ENCODE measurements around the gene GOLT1B. TPM values are rescaled to one million over a fixed set of nuclear protein-coding genes. Genes with fewer than 3 reads are reported as not detected.

GOLT1B gene
- total RNA-seq, 3 donors from 2014 or later = 24.9 to 32.6 (median 30.9) TPM

DNA sequence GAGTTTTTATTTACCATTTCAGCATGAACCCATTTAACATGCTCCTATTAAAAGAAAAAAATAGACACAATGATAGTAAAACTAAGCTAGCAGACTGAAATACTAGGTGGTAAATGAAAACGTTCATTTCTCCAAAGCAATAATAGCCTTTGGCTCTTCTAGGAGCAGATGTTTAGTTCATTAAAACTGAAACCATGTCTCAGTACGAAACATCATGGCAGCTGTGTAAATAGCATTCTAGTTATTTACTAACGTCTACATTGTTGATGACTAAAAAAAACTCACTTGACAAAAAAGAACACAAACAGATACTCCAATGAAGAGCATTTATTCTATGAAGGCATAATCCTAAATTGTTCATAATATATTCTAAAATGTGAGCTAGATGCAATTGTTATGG, 18.1 kb upstream of the GOLT1B start:
- no peak for DNase-seq (ENCODE audit: low spot score in 2 of 2)
- Histone ChIP-seq H3K27me3 (no peaks in the 10 kb centered on the region), H3K9me3 (no peaks in the 10 kb centered on the region), H3K4me1 (no peaks in the 10 kb centered on the region), H3K4me3 (no peak overlapping the region), H3K36me3 (no peaks in the 10 kb centered on the region), H3K27ac (no peak overlapping the region)
- intact Hi-C loops (cut with DNase I; ENCODE audit: low total_unique reads) = no loop called here
- TF ChIP-seq POLR2A (IDR thresholded peaks at IDR 0.05) (no peak), POLR2AphosphoS5 (IDR thresholded peaks at IDR 0.05) (no peak)
- TF ChIP-seq, protein P1, sequence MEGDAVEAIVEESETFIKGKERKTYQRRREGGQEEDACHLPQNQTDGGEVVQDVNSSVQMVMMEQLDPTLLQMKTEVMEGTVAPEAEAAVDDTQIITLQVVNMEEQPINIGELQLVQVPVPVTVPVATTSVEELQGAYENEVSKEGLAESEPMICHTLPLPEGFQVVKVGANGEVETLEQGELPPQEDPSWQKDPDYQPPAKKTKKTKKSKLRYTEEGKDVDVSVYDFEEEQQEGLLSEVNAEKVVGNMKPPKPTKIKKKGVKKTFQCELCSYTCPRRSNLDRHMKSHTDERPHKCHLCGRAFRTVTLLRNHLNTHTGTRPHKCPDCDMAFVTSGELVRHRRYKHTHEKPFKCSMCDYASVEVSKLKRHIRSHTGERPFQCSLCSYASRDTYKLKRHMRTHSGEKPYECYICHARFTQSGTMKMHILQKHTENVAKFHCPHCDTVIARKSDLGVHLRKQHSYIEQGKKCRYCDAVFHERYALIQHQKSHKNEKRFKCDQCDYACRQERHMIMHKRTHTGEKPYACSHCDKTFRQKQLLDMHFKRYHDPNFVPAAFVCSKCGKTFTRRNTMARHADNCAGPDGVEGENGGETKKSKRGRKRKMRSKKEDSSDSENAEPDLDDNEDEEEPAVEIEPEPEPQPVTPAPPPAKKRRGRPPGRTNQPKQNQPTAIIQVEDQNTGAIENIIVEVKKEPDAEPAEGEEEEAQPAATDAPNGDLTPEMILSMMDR (IDR thresholded peaks at IDR 0.05) = no peak

DNA sequence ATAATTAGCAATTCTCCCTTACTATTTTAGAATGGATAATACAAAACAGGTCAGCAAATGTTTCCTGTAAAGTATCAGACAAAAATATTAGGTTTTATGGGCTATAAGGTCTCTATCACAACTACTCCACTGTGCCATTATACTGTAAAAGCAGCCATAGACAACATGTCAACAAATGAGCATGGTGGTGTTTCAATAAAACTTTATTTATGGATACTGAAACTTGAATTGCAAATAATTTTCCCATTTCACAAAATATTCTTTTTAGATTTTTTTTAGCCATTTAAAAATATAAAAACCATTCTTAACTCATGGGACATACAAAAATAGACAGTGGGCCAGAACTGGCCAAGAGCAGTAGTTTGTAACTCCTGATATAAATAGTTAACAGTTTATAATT, 15.6 kb upstream of the GOLT1B start:
- Histone ChIP-seq H3K4me1 (no peaks in the 10 kb centered on the region), H3K9me3 (no peaks in the 10 kb centered on the region), H3K36me3 (no peaks in the 10 kb centered on the region), H3K4me3 (no peak overlapping the region), H3K27me3 (no peaks in the 10 kb centered on the region), H3K27ac (no peak overlapping the region)
- no peak for DNase-seq (ENCODE audit: low spot score in 2 of 2)
- TF ChIP-seq POLR2AphosphoS5 (IDR thresholded peaks at IDR 0.05) (no peak), POLR2A (IDR thresholded peaks at IDR 0.05) (no peak)
- TF ChIP-seq, protein P1 (IDR thresholded peaks at IDR 0.05) = no peak
- intact Hi-C loops (cut with DNase I; ENCODE audit: low total_unique reads) = no loop called here

DNA sequence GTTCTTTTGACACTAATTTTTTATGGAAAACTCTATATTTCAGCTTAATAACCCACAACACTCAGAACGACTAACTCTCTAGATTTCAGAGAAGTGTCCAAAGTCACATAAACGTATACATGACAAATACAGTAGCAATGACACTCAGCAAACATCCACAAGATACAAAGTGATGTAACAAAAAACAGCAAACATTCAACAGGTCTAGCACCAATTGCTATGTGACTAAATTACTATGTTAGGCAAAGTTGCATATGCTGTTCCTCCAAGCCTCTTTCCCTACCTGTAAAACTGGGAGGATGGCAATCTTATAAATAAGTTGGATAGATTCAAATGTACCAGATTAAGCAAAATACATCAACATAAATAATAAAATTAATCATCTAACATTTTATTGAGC, 1.8 kb upstream of the GOLT1B start:
- no peaks in the 10 kb centered on the region for H3K9me3 ChIP-seq
- no peak overlapping the region for H3K27ac ChIP-seq
- TF ChIP-seq, protein P1 (IDR thresholded peaks at IDR 0.05) = no peak
- no peak for TF ChIP-seq POLR2AphosphoS5 (IDR thresholded peaks at IDR 0.05)
- H3K27me3 ChIP-seq = no peaks in the 10 kb centered on the region
- no peaks in the 10 kb centered on the region for H3K36me3 ChIP-seq
- no peak overlapping the region for H3K4me3 ChIP-seq
- H3K4me1 ChIP-seq = peaks cover 0 to 9% of the 10 kb centered on the region in 2 donors
- DNase-seq (ENCODE audit: low spot score in 2 of 2) = no peak
- intact Hi-C loops (cut with DNase I; ENCODE audit: low total_unique reads) = no loop called here

DNA sequence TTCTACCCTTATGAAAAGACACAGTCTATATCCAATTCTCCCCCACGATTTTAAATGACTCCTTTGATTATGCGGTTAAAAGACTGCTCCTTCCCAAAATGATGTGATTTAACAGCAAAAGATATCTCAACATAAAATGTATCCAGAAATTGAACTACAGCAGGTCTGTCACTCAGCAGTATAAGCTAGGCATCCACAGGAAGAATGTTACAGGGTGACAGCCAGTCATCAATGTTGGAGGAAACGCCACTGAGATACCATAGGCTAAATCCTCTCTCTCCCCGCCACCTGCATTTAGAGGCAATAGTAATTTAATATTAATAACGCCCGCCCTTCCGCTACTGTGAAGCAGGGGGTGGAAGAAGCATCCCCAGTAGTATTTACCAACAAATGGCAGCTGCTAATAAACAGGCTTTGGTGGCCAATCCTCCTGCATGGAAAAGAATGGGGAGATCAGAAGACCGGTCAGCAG, 767 bp upstream of the GOLT1B start:
- H3K4me1 ChIP-seq = peaks cover 0 to 9% of the 10 kb centered on the region in 2 donors
- TF ChIP-seq POLR2A (IDR thresholded peaks at IDR 0.05) (no peak), POLR2AphosphoS5 (IDR thresholded peaks at IDR 0.05) (no peak)
- TF ChIP-seq, protein P1 (IDR thresholded peaks at IDR 0.05) = no peak
- no peak for DNase-seq (ENCODE audit: low spot score in 2 of 2)
- H3K4me3 ChIP-seq = peak overlapping the region; percentile 91 to 94 (median 93)
- no peaks in the 10 kb centered on the region for H3K27me3 ChIP-seq
- H3K36me3 ChIP-seq = no peaks in the 10 kb centered on the region
- peak overlapping the region; percentile 87 to 92 for H3K27ac ChIP-seq
- H3K9me3 ChIP-seq = no peaks in the 10 kb centered on the region
- intact Hi-C loops (cut with DNase I; ENCODE audit: low total_unique reads) = no loop called here

DNA sequence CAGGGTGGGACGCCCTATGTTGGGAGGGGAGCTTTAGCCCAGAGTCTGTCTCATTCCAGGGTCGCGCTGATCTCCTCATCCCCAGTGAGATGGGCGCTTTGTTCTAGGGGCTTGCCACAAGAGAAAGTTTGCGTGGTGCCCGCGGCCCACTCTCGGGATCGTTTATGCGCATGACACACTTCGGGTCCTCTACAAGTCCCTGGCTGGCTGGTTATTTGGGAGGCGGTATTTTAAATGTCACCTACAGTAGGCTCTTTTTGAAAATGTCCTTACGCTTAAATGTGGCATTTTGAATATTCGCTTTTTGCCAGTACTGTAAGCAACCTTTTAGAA, 541 bp downstream of the GOLT1B start:
- peak in 1 of 2 donors; percentile 19 for DNase-seq (ENCODE audit: low spot score in 2 of 2)
- Histone ChIP-seq H3K4me3 (peak overlapping the region; percentile 91 to 94 (median 93)), H3K9me3 (no peaks in the 10 kb centered on the region), H3K4me1 (peaks cover 0 to 9% of the 10 kb centered on the region in 2 donors), H3K27ac (peak overlapping the region; percentile 87 to 92), H3K36me3 (no peaks in the 10 kb centered on the region), H3K27me3 (no peaks in the 10 kb centered on the region)
- intact Hi-C loops (cut with DNase I; ENCODE audit: low total_unique reads) = no loop called here
- TF ChIP-seq POLR2A (IDR thresholded peaks at IDR 0.05) = no peak
- TF ChIP-seq POLR2AphosphoS5 (IDR thresholded peaks at IDR 0.05) = no peak
- TF ChIP-seq, protein P1 (IDR thresholded peaks at IDR 0.05) = no peak

All from breast epithelium (tissue), 4 donors.